DMS79 treated with DMSO at 0.1 percent for 48 hours (cell line): ENCODE measurements around the gene SYT14.
"Not testable (repeated sequence)": the region's sequence is repeated elsewhere in the genome, so short reads cannot be mapped to it uniquely, and the experiment has no call there.

Experiments
- DNase-seq: peaks from one replicate; lab custom pipeline; 2025; lab: John Stamatoyannopoulos, UW

SYT14 gene

GRCh38 chr1:210117681-210118170 lies 179.7 kb downstream of the SYT14 start:
- DNase-seq, result no peak

DNA sequence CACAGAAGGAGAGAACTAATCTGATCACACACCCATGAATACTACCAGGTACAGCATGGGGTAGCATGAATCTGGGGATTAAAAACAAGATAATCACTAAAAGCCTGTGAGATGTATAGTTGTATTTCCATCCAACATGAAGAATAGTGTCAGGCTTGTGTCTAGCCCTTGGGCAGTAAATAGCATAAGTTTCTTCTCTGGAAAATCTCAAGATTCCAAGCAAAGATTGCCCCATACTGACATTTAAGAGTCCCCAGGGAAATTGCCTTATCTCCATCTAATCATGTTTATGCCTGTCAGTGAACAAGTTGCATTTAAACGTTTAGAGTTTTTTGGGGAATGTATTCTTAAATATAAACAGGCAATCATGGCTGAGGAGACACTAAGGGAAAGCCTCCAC lies 185.4 kb downstream of the SYT14 start:
- no peak for DNase-seq

DNA sequence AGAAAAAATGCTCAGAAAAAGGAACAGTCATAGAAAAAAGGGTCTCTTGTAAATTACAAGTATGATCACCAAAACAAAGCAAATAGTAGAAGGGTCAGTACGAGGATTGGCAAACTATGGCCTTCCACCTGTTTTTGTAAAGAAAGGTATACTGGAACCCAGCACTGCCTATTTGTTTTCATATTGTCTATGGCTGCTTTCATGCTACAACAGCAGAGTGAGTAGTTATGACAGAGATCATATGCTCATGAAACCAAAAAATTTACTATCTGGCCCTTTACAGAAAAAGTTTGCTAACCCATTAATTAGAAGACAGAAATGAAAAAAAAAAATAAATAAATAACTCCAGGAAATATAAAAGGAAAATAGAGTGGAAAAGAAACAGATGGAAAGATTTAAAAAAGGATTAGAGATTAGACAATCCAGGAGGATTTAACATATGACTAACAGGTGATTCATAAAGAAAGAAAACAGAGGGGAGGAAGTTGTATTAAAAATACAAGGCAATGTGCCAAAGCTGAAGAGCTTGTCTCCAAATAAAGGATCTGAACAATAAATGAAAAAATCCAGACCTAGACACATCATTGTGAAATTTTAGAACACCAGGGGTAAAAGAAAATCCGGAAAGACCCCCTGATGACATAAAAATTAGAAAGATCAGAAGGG lies 186.0 kb downstream of the SYT14 start:
- no peak for DNase-seq

- no peak for DNase-seq
Observed at GRCh38 chr1:210124736-210125135, 186.7 kb downstream of the SYT14 start.

GRCh38 chr1:210125143-210125542 lies 187.1 kb downstream of the SYT14 start:
- DNase-seq, result no peak

GRCh38 chr1:210129092-210129491 lies 191.1 kb downstream of the SYT14 start:
- DNase-seq, result peak; percentile 29

GRCh38 chr1:210129759-210130158 lies 191.7 kb downstream of the SYT14 start:
- no peak for DNase-seq

GRCh38 chr1:210132582-210132981 lies 194.6 kb downstream of the SYT14 start:
- DNase-seq, result no peak

DNA sequence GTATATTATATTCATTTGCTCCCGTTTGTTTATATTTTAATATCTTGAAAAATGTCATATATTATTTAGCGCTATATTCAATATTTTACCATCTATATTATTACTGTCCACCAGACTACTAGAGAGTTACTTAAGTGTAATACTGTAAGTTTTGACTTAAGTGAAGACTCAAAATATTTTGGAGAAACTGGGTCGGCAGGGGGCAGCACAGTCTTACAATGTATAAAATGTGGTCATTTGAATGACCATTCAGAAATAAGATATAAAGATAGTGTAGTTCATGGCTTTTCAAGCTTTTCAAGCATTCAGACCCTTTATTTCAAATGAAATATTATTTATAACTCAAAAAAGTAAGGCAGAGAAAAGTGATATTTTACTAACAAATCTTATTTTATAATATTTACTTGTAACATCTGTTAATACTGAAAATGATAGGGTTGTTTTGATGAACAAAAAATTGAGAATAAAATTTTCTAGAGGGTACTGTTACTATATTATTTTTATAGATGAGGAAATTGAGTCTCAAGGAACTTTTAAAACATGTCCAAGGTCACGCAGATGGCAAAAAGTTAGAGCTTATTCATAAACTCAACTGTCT lies 205.5 kb downstream of the SYT14 start:
- DNase-seq, result no peak

GRCh38 chr1:210144736-210145135 lies 206.7 kb downstream of the SYT14 start:
- DNase-seq, result no peak

DNA sequence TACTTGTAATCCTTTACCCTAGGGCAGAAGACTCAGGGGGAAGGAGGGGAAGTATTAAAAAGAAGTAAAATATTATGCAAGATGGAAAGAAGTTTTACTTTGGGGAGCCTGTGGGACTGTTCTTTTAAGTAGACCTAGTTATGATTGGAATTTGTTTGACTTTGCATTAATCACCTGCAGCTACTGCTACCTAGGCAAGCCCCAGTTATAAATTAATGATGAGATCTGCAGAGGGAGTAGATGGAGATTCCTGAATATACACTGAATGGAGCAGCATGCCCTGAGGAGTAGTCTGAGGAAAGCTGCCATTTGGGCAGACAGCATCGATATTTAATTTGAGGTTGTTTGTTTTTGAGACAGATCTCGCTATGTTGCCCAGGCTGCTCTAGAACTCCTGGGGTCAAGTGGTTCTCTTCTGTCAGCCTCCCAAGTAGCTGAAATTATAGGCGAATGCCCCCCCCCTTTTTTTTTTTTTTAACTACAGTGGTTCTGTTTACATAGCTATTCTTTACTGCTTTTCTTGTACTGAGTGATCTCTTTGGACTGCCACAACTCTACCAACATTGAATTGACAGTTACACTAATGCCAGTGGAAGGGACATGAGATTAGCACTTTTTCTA lies 213.1 kb downstream of the SYT14 start:
- peak; percentile 24 for DNase-seq

GRCh38 chr1:210159211-210159610 lies 221.2 kb downstream of the SYT14 start:
- no peak for DNase-seq

GRCh38 chr1:210170220-210170619 lies 232.2 kb downstream of the SYT14 start:
- DNase-seq, result no peak

GRCh38 chr1:210174133-210174532 lies 236.1 kb downstream of the SYT14 start:
- no peak for DNase-seq

DNA sequence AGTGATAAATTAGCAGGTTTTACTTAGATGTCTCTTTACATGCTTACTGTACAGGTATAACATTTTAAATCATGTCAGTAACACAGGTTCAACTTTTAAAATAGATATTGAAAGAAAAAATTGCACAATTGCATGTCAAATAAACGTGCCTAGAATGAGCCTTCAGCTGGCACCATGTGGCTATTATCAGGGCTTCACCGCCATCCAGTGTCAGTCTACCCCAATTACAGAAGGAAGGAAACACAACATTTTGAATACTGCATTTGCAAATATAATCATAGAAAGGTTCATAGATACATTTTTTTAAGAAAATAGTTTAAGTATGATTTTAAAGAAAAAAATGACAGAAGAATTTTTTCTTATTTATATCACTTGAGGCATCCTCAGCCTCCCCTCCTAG lies 247.0 kb downstream of the SYT14 start:
- DNase-seq, result no peak

DNA sequence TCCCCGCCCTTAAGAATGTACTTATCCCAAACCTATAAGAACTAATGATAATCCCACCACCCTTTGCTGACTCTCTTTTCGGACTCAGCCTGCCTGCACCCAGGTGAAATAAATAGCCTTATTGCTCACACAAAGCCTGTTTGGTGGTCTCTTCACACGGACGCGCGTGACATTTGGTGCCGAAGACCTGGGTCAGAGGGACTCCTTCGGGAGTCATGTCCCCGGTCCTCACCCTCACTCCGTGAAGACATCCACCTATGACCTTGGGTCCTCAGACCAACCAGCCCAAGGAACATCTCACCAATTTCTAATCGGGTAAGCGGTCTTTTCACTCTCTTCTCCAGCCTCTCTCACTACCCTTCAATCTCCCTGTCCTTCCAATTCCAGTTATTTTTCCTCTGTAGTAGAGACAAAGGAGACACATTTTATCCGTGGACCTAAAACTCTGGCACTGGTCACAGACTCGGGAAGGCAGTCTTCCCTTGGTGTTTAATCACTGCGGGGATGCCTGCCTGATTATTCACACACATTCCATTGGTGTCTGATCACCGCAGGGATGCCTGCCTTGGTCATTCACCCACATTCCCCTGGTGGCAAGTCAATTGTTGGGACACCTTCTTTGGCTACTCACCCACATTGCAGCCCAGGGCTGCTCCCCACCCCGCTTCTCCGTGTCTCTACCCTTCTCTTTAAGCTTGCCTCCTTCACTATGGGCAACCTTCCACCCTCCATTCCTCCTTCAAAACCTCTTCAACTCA lies 250.0 kb downstream of the SYT14 start:
- DNase-seq, result not testable (repeated sequence)

DNA sequence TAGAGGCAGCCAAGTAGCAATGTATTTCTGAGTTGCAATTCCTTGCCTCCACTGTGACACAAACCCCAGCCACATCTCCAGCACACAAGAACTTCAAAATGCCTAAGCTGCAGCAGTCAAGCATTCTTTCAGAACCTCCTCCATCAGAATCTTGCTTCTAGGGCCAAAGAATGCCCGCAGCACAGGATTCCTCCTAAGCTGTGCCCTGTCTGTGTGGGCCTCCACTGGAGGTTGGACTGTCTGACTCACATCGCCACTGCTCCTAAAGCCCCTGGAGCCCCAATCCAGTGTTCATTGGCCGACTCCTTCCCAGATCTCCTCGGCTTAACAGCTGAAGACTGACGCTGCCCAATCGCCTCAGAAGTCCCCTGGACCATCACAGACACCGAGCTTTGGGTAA lies 251.4 kb downstream of the SYT14 start:
- no peak for DNase-seq

GRCh38 chr1:210195635-210196160 lies 257.7 kb downstream of the SYT14 start:
- DNase-seq, result no peak

DNA sequence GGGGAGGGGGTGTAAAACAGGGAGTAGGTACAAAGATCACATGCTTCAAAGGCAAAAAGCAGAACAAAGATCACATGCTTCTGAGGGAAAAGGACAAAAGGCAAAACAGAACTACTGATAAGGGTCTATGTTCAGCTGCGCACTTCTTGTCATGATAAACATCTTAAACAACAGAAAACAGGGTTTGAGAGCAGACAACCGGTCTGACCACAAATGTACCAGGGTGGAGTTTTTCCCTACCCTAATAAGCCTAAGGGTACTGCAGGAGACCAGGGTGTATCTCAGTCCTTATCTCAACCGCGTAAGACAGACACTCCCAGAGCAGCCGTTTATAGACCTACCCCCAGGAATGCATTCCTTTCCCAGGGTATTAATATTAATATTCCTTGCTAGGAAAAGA lies 258.2 kb downstream of the SYT14 start:
- not testable (repeated sequence) for DNase-seq

DNA sequence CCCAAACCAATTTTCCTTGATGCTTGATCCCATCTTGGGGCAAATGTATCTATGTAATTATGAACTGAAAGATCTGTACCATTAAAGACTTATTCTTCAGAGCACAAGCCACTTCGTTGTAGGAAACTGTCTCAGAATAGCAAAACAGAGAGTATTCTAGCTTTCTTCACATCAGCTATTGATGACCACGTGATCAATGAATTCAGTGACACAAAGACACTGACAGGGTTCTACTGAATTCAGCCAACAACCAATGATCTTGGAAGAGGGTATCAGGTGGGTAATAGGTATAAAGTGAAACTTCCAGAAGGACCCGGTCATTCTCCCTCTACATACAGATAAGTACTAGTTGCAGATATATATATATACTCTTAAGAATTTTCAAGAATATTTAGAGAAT lies 260.8 kb downstream of the SYT14 start:
- DNase-seq, result no peak

- DNase-seq, result peak; percentile 17
Observed at GRCh38 chr1:210200124-210200736, 262.2 kb downstream of the SYT14 start.

GRCh38 chr1:210201681-210202080 lies 263.7 kb downstream of the SYT14 start:
- DNase-seq, result no peak
